Endothelial cell (in vitro differentiated cells): ENCODE data around the gene ABITRAM. TPM values are rescaled to one million over a fixed set of nuclear protein-coding genes. Genes with fewer than 3 reads are reported as not detected.

Experiments used
- DNase-seq: peaks from one replicate; pipeline ENCODE4 v3.0.0; 2021; ENCODE audit warnings: low spot score
- H3K27ac Mint-ChIP-seq: one replicate; pipeline ENCODE4 v1.8.0; 2021; ENCODE audit warnings: mixed read lengths, inconsistent platforms; ENCODE audit not compliant: unreplicated experiment
- H3K27me3 Mint-ChIP-seq: one replicate; pipeline ENCODE4 v1.8.0; 2021; ENCODE audit warnings: mild to moderate bottlenecking, moderate library complexity, mixed read lengths, inconsistent platforms; ENCODE audit not compliant: unreplicated experiment
- H3K36me3 Mint-ChIP-seq: one replicate; pipeline ENCODE4 v1.8.0; 2021; ENCODE audit warnings: mild to moderate bottlenecking, low read depth, mixed read lengths, inconsistent platforms; ENCODE audit not compliant: unreplicated experiment
- H3K4me1 Mint-ChIP-seq: one replicate; pipeline ENCODE4 v1.8.0; 2021; ENCODE audit warnings: mild to moderate bottlenecking, mixed read lengths, inconsistent platforms; ENCODE audit not compliant: unreplicated experiment
- H3K4me3 Mint-ChIP-seq: one replicate; pipeline ENCODE4 v1.8.0; 2021; ENCODE audit warnings: mild to moderate bottlenecking, mixed read lengths, inconsistent platforms; ENCODE audit not compliant: unreplicated experiment
- H3K9me3 Mint-ChIP-seq: one replicate; pipeline ENCODE4 v1.8.0; 2021; ENCODE audit warnings: mixed read lengths, inconsistent platforms; ENCODE audit not compliant: unreplicated experiment
- CTCF ChIP-seq: fragments of 200-600 bp; sonication (generic); IDR thresholded peaks from one replicate; pipeline ENCODE4 v1.5.0; 2021; ENCODE audit warnings: antibody characterized with exemption; ENCODE audit not compliant: unreplicated experiment
- total RNA-seq: library from RNA; stranded (reverse); fragmentation: NEBNext Ultra II Directional; extraction: Animal tissue kit (Norgen Biotek cat#: 25700); gene quantifications from one replicate; pipeline ENCODE4 v1.2.1, GENCODE V29; 2021; ENCODE audit not compliant: unreplicated experiment

The ABITRAM gene
- total RNA-seq, 1 donor from 2014 or later, result 14.8 TPM

- Mint-ChIP-seq H3K4me3 (peak overlapping the region; percentile 99), H3K36me3 (no peaks in the 10 kb centered on the region), H3K27ac (peak overlapping the region; percentile 87), H3K9me3 (no peaks in the 10 kb centered on the region), H3K4me1 (peaks cover 15% of the 10 kb centered on the region), H3K27me3 (peaks cover 2% of the 10 kb centered on the region)
- no peak for TF ChIP-seq CTCF
- no peak for DNase-seq
Observed at GRCh38 chr9:108933231-108933717, 926 bp upstream of the ABITRAM start.

- Mint-ChIP-seq H3K36me3 (no peaks in the 10 kb centered on the region), H3K27me3 (no peaks in the 10 kb centered on the region), H3K4me1 (peaks cover 13% of the 10 kb centered on the region), H3K27ac (peak within 1 kb of the TSS; percentile 90), H3K9me3 (no peaks in the 10 kb centered on the region), H3K4me3 (peak within 1 kb of the TSS; percentile 99)
- peak; percentile 88 for DNase-seq
- TF ChIP-seq CTCF, result no peak
Observed at GRCh38 chr9:108933718-108934322, 380 bp upstream of the ABITRAM start, which contains the start of gene ELP1. Gene ELP1 (minus strand): TSS chr9:108934124. CDS start chr9:108931146, 2,978 bp downstream.

GRCh38 chr9:108937561-108938305 lies 3.5 kb downstream of the ABITRAM start:
- no peaks in the 10 kb centered on the region for H3K9me3 Mint-ChIP-seq
- H3K36me3 Mint-ChIP-seq, result no peaks in the 10 kb centered on the region
- H3K27ac Mint-ChIP-seq, result no peak overlapping the region
- H3K4me3 Mint-ChIP-seq, result no peak overlapping the region
- no peak for TF ChIP-seq CTCF
- no peaks in the 10 kb centered on the region for H3K27me3 Mint-ChIP-seq
- H3K4me1 Mint-ChIP-seq, result peaks cover 11% of the 10 kb centered on the region
- no peak for DNase-seq

GRCh38 chr9:108939975-108940374 lies 5.8 kb downstream of the ABITRAM start:
- no peaks in the 10 kb centered on the region for H3K36me3 Mint-ChIP-seq
- no peak overlapping the region for H3K4me3 Mint-ChIP-seq

More at GRCh38 chr9:108939975-108940374, 5.8 kb downstream of the ABITRAM start:
- Mint-ChIP-seq H3K27ac (no peak overlapping the region), H3K4me1 (peaks cover 2% of the 10 kb centered on the region), H3K9me3 (no peaks in the 10 kb centered on the region), H3K27me3 (no peaks in the 10 kb centered on the region)
- no peak for TF ChIP-seq CTCF
- no peak for DNase-seq
